IPS-20b (cell line): Measurements from ENCODE around the gene MVB12B.
A peak's percentile ranks its signal among the peaks of the same experiment; 100 is the strongest.

Source experiments
- H3K27ac ChIP-seq: one replicate; pipeline ENCODE4 v1.5.1; 2013; ENCODE audit warnings: low read length
- H3K27me3 ChIP-seq: 2 replicates; pipeline ENCODE4 v1.6.1; 2013; ENCODE audit warnings: mild to moderate bottlenecking, low read length, inconsistent platforms; ENCODE audit not compliant: insufficient read depth
- H3K36me3 ChIP-seq: 2 replicates; pipeline ENCODE4 v1.6.1; 2013; ENCODE audit warnings: low read depth, mild to moderate bottlenecking, inconsistent platforms, low read length, moderate library complexity; ENCODE audit not compliant: insufficient read depth
- H3K4me1 ChIP-seq: 2 replicates; pipeline ENCODE4 v1.6.1; 2013; ENCODE audit warnings: mild to moderate bottlenecking, control low read depth, inconsistent platforms, low read length, moderate library complexity; ENCODE audit not compliant: insufficient read depth
- H3K4me3 ChIP-seq: 2 replicates; pipeline ENCODE4 v1.5.1; 2013; ENCODE audit warnings: mild to moderate bottlenecking, low read length, inconsistent platforms
- H3K9ac ChIP-seq: 2 replicates; pipeline ENCODE4 v1.6.1; 2013; ENCODE audit warnings: low read depth, mild to moderate bottlenecking, inconsistent platforms, low read length, moderate library complexity
- H3K9me3 ChIP-seq: 2 replicates; pipeline ENCODE4 v1.6.1; 2013; ENCODE audit warnings: mild to moderate bottlenecking, low read depth, low read length, inconsistent platforms; ENCODE audit not compliant: insufficient read depth

Gene MVB12B

GRCh38 chr9:126347911-126348760, 21.5 kb downstream of the MVB12B start:
- Histone ChIP-seq H3K36me3 (peaks cover 4% of the 10 kb centered on the region; the same call in 1 of the 2 replicates), H3K9me3 (peaks cover 12% of the 10 kb centered on the region), H3K4me1 (peaks cover 25% of the 10 kb centered on the region; the same call in 1 of the 2 replicates), H3K27ac (peak overlapping the region; percentile 3), H3K4me3 (no peak overlapping the region), H3K27me3 (no peaks in the 10 kb centered on the region; the same call in 1 of the 2 replicates), H3K9ac (peak overlapping the region; percentile 43)

- Histone ChIP-seq H3K27ac (no peak overlapping the region), H3K4me1 (peaks cover 25% of the 10 kb centered on the region; the same call in 1 of the 2 replicates), H3K36me3 (peaks cover 4% of the 10 kb centered on the region; the same call in 1 of the 2 replicates), H3K9me3 (peaks cover 12% of the 10 kb centered on the region), H3K9ac (no peak overlapping the region), H3K27me3 (no peaks in the 10 kb centered on the region; the same call in 1 of the 2 replicates), H3K4me3 (no peak overlapping the region)
Measured at GRCh38 chr9:126348911-126349550, 22.4 kb downstream of the MVB12B start.

GRCh38 chr9:126354887-126355770, 28.5 kb downstream of the MVB12B start:
- Histone ChIP-seq H3K4me1 (no peaks in the 10 kb centered on the region), H3K4me3 (no peak overlapping the region), H3K9ac (no peak overlapping the region), H3K36me3 (peaks cover 4% of the 10 kb centered on the region; the same call in 1 of the 2 replicates), H3K27me3 (no peaks in the 10 kb centered on the region), H3K27ac (no peak overlapping the region), H3K9me3 (peaks cover 12% of the 10 kb centered on the region)

GRCh38 chr9:126357074-126357473, 30.4 kb downstream of the MVB12B start:
- Histone ChIP-seq H3K36me3 (no peaks in the 10 kb centered on the region), H3K9me3 (peaks cover 17% of the 10 kb centered on the region; the same call in 1 of the 2 replicates), H3K9ac (no peak overlapping the region), H3K27me3 (no peaks in the 10 kb centered on the region), H3K27ac (no peak overlapping the region), H3K4me1 (no peaks in the 10 kb centered on the region), H3K4me3 (no peak overlapping the region)

- Histone ChIP-seq H3K9me3 (peaks cover 17% of the 10 kb centered on the region), H3K36me3 (no peaks in the 10 kb centered on the region), H3K9ac (no peak overlapping the region), H3K27ac (no peak overlapping the region), H3K27me3 (no peaks in the 10 kb centered on the region), H3K4me1 (no peaks in the 10 kb centered on the region), H3K4me3 (no peak overlapping the region)
Measured at GRCh38 chr9:126360073-126360472, 33.4 kb downstream of the MVB12B start.

GRCh38 chr9:126361810-126362238, 35.2 kb downstream of the MVB12B start:
- no peaks in the 10 kb centered on the region for H3K4me1 ChIP-seq
- H3K36me3 ChIP-seq = no peaks in the 10 kb centered on the region
- no peak overlapping the region for H3K27ac ChIP-seq
- H3K4me3 ChIP-seq = no peak overlapping the region
- peaks cover 17% of the 10 kb centered on the region for H3K9me3 ChIP-seq
- no peak overlapping the region for H3K9ac ChIP-seq
- no peaks in the 10 kb centered on the region for H3K27me3 ChIP-seq

- Histone ChIP-seq H3K9ac (no peak overlapping the region), H3K27ac (no peak overlapping the region), H3K4me1 (no peaks in the 10 kb centered on the region), H3K4me3 (no peak overlapping the region), H3K36me3 (no peaks in the 10 kb centered on the region), H3K27me3 (no peaks in the 10 kb centered on the region), H3K9me3 (peaks cover 17% of the 10 kb centered on the region)
Measured at GRCh38 chr9:126363250-126363649, 36.6 kb downstream of the MVB12B start.

GRCh38 chr9:126363847-126364671, 37.4 kb downstream of the MVB12B start:
- Histone ChIP-seq H3K36me3 (no peaks in the 10 kb centered on the region), H3K4me3 (no peak overlapping the region), H3K27ac (no peak overlapping the region), H3K9ac (no peak overlapping the region), H3K27me3 (no peaks in the 10 kb centered on the region), H3K9me3 (peaks cover 17% of the 10 kb centered on the region), H3K4me1 (no peaks in the 10 kb centered on the region)

GRCh38 chr9:126365780-126366179, 39.2 kb downstream of the MVB12B start:
- Histone ChIP-seq H3K9me3 (peaks cover 11% of the 10 kb centered on the region), H3K27me3 (no peaks in the 10 kb centered on the region), H3K36me3 (no peaks in the 10 kb centered on the region), H3K4me3 (no peak overlapping the region), H3K4me1 (no peaks in the 10 kb centered on the region), H3K9ac (no peak overlapping the region), H3K27ac (no peak overlapping the region)

- no peaks in the 10 kb centered on the region; the same call in 1 of the 2 replicates for H3K4me1 ChIP-seq
- no peak overlapping the region for H3K9ac ChIP-seq
Measured at GRCh38 chr9:126366366-126367011, 39.9 kb downstream of the MVB12B start.

More at GRCh38 chr9:126366366-126367011, 39.9 kb downstream of the MVB12B start:
- H3K36me3 ChIP-seq = no peaks in the 10 kb centered on the region
- peaks cover 6% of the 10 kb centered on the region for H3K9me3 ChIP-seq
- H3K4me3 ChIP-seq = no peak overlapping the region
- no peak overlapping the region for H3K27ac ChIP-seq
- no peaks in the 10 kb centered on the region for H3K27me3 ChIP-seq
